Stomach (tissue), 9 donors: ENCODE results near the gene HUS1. TPM values are rescaled to one million over a fixed set of nuclear protein-coding genes. Genes with fewer than 3 reads are reported as not detected.

Source experiments
- DNase-seq, 2 donors: peaks; one replicate each; pipeline versions ENCODE4 v3.0.0 to v3.0.0-alpha.2; 2013 to 2019
- H3K27ac ChIP-seq, 5 donors: fragments of 200-600 bp in 4 of 5; sonication (generic) in 4 of 5; one replicate each; pipeline ENCODE4 v1.5.1; 2013 to 2019; ENCODE audit warnings: mild to moderate bottlenecking in 1 of 5, moderate library complexity in 1 of 5
- H3K27me3 ChIP-seq, 3 donors: fragments of 200-600 bp; sonication (generic); one replicate each; pipeline ENCODE4 v1.5.1; 2017 to 2019; ENCODE audit warnings: mixed run types in 1 of 3
- H3K36me3 ChIP-seq, 4 donors: fragments of 200-600 bp; sonication (generic); 1 replicate in 3 of 4; 2 replicates in 1 of 4; pipeline ENCODE4 v1.5.1; 2016 to 2019
- H3K4me1 ChIP-seq, 4 donors: fragments of 200-600 bp; sonication (generic); one replicate each; pipeline ENCODE4 v1.5.1; 2016 to 2019
- H3K4me3 ChIP-seq, 4 donors: fragments of 200-600 bp; sonication (generic) in 3 of 4; one replicate each; pipeline ENCODE4 v1.5.1; 2016 to 2019; ENCODE audit warnings: mild to moderate bottlenecking in 1 of 4
- H3K9me3 ChIP-seq, 4 donors: fragments of 200-600 bp; sonication (generic); one replicate each; pipeline ENCODE4 v1.5.1; 2016 to 2019
- EP300 ChIP-seq: sonication (generic); formaldehyde crosslinking; IDR thresholded peaks from one replicate; pipeline ENCODE4 v1.6.1; 2017; ENCODE audit warnings: antibody characterized with exemption
- POLR2A ChIP-seq, 4 donors: fragments of 450-650 bp; IDR thresholded peaks; one replicate each; pipeline ENCODE4 v1.6.1; 2016; ENCODE audit warnings: antibody characterized with exemption in 4 of 4, control low read depth in 2 of 4, mild to moderate bottlenecking in 1 of 4, moderate library complexity in 1 of 4
- POLR2AphosphoS5 ChIP-seq, 3 donors: sonication (generic); formaldehyde crosslinking; IDR thresholded peaks; one replicate each; pipeline ENCODE4 v1.6.1; 2016; ENCODE audit warnings: antibody characterized with exemption in 3 of 3
- WGBS, 5 donors: extraction: QIAGEN DNeasy Blood & Tissue Kit in 3 of 5; methylation state at CpG; one replicate each; pipeline versions ENCODE4 v1.1.5 to v1.1.7; 2013 to 2018; 5-methylcytosine and 5-hydroxymethylcytosine counted together
- intact Hi-C: fragments of 100-400 bp; cut with DNase I; formaldehyde crosslinking; loops from one replicate; pipeline ENCODE4 v1.15.1; 2023; ENCODE audit warnings: low total_unique reads
- polyA plus RNA-seq, 3 donors: library from polyadenylated mRNA; stranded (reverse); fragments of 200-250 nt; gene quantifications; one replicate each; pipeline ENCODE4 v1.2.3, GENCODE V29; 2013
- total RNA-seq, 5 donors: library from RNA; depleted of rRNA; stranded (reverse); fragments of >200 nt; gene quantifications; one replicate each; pipeline versions ENCODE4 v1.1.0 to v1.2.3, GENCODE V29; 2014 to 2016
- TF ChIP-seq, protein P1 (sequence below), 7 experiments: fragments of 450-650 bp in 4 of 7; fragments of 200-600 bp in 3 of 7; sonication (generic) in 3 of 7; IDR thresholded peaks; one replicate each; pipeline ENCODE4 v1.5.1; 2016 to 2019; ENCODE audit warnings: antibody characterized with exemption in 7 of 7, control low read depth in 2 of 7, mild to moderate bottlenecking in 1 of 7
- donor health status: healthy with polysubstance abuse.
- donor health status: Bipolar disorder and iron deficiency.
- donor health status: healthy.

The HUS1 gene
- total and polyA plus RNA-seq, 8 donors = 5.9 to 69.2 (median 11.1) TPM

DNA sequence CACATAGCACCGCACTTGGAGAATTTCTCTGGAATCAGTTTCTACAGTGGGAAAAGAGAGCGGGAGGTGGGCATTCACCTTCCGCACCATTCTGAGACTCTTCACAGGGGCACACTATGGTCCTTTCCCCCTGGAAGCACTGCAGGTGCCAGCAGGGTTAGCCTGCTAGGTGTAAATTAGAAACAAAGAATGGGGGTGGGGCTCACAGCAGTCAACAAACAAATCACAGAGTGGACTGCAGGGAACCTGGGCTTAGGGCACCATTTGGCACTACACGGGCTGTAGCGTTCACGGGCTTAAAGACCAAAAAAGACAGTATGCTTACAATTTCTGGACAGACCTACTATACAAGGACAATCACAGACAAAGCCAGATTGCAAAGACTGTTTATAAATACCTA lies 23.2 kb downstream of the HUS1 start:
- H3K27ac ChIP-seq = no peak overlapping the region
- H3K4me3 ChIP-seq = no peak overlapping the region
- TF ChIP-seq POLR2A (IDR thresholded peaks at IDR 0.05) (no peak), EP300 (no peak)
- TF ChIP-seq, protein P1, sequence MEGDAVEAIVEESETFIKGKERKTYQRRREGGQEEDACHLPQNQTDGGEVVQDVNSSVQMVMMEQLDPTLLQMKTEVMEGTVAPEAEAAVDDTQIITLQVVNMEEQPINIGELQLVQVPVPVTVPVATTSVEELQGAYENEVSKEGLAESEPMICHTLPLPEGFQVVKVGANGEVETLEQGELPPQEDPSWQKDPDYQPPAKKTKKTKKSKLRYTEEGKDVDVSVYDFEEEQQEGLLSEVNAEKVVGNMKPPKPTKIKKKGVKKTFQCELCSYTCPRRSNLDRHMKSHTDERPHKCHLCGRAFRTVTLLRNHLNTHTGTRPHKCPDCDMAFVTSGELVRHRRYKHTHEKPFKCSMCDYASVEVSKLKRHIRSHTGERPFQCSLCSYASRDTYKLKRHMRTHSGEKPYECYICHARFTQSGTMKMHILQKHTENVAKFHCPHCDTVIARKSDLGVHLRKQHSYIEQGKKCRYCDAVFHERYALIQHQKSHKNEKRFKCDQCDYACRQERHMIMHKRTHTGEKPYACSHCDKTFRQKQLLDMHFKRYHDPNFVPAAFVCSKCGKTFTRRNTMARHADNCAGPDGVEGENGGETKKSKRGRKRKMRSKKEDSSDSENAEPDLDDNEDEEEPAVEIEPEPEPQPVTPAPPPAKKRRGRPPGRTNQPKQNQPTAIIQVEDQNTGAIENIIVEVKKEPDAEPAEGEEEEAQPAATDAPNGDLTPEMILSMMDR (IDR thresholded peaks at IDR 0.05) = no peak
- 81 to 88% (median 85%) methylated on average over 6 of the region's 6 CpGs for WGBS, 5 donors
- H3K4me1 ChIP-seq = peaks cover 0 to 7% (median 5%) of the 10 kb centered on the region in 4 donors
- H3K9me3 ChIP-seq = no peaks in the 10 kb centered on the region
- no peaks in the 10 kb centered on the region for H3K27me3 ChIP-seq
- intact Hi-C loops = no loop called here
- no peak for DNase-seq
- H3K36me3 ChIP-seq = peaks cover 8 to 42% (median 40%) of the 10 kb centered on the region in 4 donors

DNA sequence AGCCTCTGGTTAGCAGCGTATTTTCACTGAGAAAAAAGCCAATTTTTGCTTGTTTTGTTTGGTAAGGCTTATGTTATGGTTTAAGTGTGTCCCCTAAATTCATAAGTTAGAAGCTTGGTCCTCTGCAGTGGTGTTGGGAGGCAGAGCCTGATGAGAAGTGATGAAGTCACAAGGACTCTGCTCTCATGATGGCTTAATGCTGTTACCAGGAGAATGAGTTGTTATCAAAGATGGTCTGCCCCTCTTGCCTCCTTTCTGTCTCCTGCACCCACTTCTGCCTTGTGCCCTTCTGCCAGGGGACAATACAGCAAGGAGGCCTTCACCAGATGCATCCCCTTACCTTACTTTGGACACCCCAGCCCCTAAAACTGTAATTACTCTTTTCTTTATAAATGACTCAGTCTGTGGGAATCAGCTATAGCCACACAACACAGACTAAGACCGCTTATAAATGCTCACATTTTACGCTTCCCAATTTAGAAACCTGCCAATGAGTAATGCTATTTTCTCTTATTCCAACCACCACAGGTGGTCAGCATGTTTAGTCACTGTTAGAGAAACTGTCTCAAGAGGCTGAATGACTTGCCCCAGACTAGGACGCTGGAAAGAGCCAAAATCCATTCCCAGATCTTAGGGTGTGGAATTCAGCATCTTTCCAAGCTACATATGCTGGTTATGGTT lies 25.0 kb downstream of the HUS1 start:
- H3K27ac ChIP-seq = no peak overlapping the region
- peaks cover 0 to 20% (median 17%) of the 10 kb centered on the region in 4 donors for H3K4me1 ChIP-seq
- no peak overlapping the region for H3K4me3 ChIP-seq
- H3K36me3 ChIP-seq = peaks cover 8 to 36% (median 33%) of the 10 kb centered on the region in 4 donors
- no peaks in the 10 kb centered on the region for H3K27me3 ChIP-seq
- no peak for DNase-seq
- H3K9me3 ChIP-seq = no peaks in the 10 kb centered on the region
- intact Hi-C loops = no loop called here
- 86 to 91% (median 90%) methylated on average over 4 of the region's 4 CpGs for WGBS, 5 donors
- TF ChIP-seq, protein P1 (IDR thresholded peaks at IDR 0.05) = no peak
- TF ChIP-seq POLR2AphosphoS5 (IDR thresholded peaks at IDR 0.05) = no peak
- no peak for TF ChIP-seq EP300
- TF ChIP-seq POLR2A (IDR thresholded peaks at IDR 0.05) = no peak

DNA sequence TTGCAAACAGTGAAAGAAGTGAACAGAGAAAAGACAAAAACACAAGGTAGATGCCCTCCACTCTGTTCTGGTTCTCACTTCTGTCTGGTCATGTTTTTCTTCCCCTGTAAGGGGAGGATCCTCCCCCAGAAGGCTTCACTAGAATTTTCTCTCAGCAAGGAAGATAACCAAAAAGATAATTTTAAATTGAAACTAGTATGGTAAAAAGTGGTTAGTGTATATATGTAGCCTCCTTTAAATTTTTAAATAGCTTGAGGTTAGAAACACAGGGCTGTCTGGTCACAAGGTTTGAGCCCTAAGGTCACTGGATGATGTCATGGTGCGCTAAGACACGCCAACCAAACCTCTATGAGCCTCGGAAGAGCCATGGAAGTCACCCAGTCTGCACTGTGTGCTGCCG lies 25.6 kb downstream of the HUS1 start:
- Histone ChIP-seq H3K4me1 (peaks cover 0 to 20% (median 17%) of the 10 kb centered on the region in 4 donors), H3K27me3 (no peaks in the 10 kb centered on the region), H3K9me3 (no peaks in the 10 kb centered on the region), H3K36me3 (peaks cover 8 to 36% (median 33%) of the 10 kb centered on the region in 4 donors), H3K27ac (no peak overlapping the region), H3K4me3 (no peak overlapping the region)
- 78 to 92% (median 90%) methylated on average over 4 of the region's 4 CpGs for WGBS, 5 donors
- TF ChIP-seq POLR2AphosphoS5 (IDR thresholded peaks at IDR 0.05) = no peak
- TF ChIP-seq EP300 = no peak
- TF ChIP-seq, protein P1 (IDR thresholded peaks at IDR 0.05) = no peak
- TF ChIP-seq POLR2A (IDR thresholded peaks at IDR 0.05) = no peak
- intact Hi-C loops = no loop called here
- DNase-seq = no peak

DNA sequence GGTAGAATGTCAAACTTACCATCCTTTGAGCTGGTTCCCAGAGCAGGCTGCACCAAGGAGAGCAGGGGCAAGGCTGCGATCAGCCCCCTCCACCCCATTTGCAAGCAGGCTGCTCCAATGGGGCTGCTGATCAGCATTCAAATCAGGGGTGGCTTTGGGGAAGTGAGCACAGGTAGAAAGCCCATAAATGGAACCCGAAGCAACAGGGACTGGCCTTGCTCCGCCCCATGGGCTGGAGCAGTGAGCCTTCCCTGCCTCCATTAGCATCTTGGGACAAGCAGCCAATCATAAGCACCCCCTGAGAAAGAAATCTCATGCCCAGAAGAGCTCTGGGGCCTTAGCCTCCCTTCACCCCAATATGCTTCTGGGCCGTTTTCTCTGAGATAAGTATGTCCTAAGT lies 27.2 kb downstream of the HUS1 start:
- peak overlapping the region in 1 of 5 donors; percentile 22 for H3K27ac ChIP-seq
- WGBS, 5 donors = 49 to 79% (median 66%) methylated on average over 2 to 4 of the region's 4 CpGs
- intact Hi-C loops = no loop called here

More for the DNA sequence above, 27.2 kb downstream of the HUS1 start:
- H3K4me3 ChIP-seq = no peak overlapping the region
- DNase-seq = no peak
- H3K36me3 ChIP-seq = peaks cover 8 to 34% (median 28%) of the 10 kb centered on the region in 4 donors
- H3K9me3 ChIP-seq = no peaks in the 10 kb centered on the region
- H3K4me1 ChIP-seq = peaks cover 0 to 20% (median 19%) of the 10 kb centered on the region in 4 donors
- TF ChIP-seq EP300 (no peak), POLR2AphosphoS5 (IDR thresholded peaks at IDR 0.05) (no peak), POLR2A (IDR thresholded peaks at IDR 0.05) (no peak)
- TF ChIP-seq, protein P1 (IDR thresholded peaks at IDR 0.05) = no peak
- H3K27me3 ChIP-seq = no peaks in the 10 kb centered on the region
